GM21528 (cell line): ENCODE measurements around the gene KCNIP4.

Source experiments
- ATAC-seq: cut with Tn5 transposase; IDR thresholded peaks from one replicate; pipeline ENCODE4 v1.9.1; 2021; ENCODE audit warnings: mild to moderate bottlenecking, moderate library complexity; ENCODE audit not compliant: unreplicated experiment, low FRiP score

The KCNIP4 gene

DNA sequence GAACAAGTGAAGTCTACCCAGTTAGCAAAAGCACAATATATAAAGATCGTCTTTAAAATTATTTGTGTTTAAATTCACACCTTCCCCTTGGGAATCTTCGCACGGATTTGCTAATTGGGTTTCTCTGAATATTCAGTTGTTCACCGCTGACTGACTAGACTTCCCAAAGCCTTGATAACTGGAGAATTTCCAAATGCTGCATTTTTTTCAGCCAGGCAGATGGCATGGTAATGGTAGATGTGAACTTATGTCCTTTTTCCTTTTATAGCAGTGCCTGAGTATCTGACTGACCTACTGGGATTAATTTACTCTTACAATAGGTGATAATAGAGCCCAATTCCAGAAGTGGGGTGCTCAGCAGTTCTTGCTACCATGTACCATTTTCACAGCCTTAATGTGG, 700.2 kb downstream of the KCNIP4 start:
- ATAC-seq, result no peak

DNA sequence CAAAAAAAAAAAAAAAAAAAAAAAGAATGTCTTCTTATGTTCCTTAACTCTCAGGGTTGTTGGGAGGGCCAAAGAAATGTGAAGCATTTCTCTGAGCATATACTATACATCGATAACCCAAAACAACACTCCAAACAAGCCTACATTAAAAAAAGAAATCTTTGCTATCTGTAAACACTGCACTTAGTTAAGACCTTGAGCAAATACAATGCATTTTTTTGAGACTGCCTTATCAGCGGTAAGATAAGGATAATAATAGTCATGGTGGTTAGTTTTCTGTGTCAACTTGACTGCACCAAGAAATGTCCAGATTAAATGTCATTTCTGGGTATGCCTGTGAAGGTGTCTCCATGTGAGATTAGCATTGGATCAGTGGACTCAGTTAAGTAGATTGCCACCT, 706.4 kb downstream of the KCNIP4 start:
- ATAC-seq, result no peak

DNA sequence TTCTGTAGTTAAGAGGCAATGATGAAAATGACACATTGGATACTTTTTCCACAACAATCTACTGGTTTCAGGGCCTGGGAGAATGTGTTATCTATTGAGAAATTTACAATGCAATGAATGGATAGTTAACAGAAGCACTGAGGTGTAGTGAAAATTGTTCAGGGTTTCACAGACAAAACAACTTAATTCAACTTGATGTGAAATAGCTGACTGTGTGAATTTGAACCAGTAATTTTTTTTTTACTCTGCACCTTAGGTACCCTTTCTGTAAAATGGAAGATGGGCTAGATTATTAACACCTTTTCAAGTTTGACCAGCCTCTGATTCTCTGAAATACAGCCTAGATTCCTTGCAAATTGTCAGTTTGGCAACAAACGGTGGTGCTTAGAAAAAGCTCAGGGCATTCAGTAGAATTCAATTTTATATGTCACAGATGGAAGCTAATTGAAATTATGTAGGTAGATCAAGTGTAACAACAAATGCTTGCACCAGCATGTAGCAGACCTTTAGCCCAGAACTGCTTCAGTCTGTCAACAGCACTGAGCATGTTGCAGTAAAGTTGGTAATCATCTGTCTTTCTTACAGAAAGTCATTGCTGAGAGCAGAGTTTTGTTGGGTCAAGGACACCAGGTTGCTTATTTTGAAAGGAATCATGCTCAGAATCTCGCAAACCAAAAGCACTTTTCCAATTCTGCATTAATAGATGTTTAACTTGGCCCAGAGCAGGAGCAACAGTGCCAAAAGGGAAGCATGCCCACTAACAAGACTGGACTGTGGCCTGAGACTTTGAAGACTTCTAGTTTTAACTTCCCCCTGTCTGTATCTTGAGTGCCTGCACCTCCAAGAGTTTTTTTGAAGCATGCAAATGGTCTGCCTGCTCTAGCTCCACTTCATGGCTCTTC, 721.7 kb downstream of the KCNIP4 start:
- ATAC-seq, result no peak

DNA sequence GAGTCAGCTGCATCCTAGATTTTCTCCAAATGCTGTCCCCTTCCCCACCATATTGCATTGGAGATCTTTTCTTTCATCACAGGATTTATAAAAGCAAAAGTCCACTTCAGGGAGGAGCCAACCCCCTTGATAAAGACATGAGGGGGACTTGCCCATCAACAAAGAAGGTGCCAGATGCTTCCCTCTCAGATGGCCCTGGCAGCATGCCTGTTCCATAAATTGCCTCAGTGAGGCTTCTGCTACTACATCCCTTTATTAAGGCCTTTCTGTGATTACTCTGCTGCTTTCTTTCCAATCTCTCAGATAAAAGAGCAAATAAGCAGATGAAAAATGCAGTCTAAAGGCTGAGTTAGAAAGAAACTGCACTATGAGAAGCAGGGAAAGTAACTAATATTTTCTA, 736.7 kb downstream of the KCNIP4 start:
- no peak for ATAC-seq

- no peak for ATAC-seq
Measured at GRCh38 chr4:21209860-21210259, 738.7 kb downstream of the KCNIP4 start.

GRCh38 chr4:21205821-21206531, 742.6 kb downstream of the KCNIP4 start:
- no peak for ATAC-seq

DNA sequence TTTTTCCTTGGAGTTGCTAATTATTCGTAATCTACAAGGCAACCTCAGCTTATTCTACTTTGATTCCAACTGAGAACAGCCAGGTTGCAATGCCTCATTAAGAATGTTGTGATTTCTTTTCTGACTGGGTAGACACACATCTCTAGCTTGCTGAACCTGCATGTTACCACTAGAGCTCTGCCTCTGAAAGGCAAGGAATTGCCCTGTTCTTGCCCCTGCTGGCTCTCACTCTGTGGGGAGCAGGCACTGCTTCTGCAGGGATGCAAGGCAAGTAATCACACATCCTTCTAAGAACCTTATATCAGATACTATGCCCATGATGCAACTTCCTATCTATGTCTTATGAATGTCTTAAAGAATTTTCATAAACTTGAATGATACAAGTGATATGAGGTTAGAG, 745.2 kb downstream of the KCNIP4 start:
- no peak for ATAC-seq

DNA sequence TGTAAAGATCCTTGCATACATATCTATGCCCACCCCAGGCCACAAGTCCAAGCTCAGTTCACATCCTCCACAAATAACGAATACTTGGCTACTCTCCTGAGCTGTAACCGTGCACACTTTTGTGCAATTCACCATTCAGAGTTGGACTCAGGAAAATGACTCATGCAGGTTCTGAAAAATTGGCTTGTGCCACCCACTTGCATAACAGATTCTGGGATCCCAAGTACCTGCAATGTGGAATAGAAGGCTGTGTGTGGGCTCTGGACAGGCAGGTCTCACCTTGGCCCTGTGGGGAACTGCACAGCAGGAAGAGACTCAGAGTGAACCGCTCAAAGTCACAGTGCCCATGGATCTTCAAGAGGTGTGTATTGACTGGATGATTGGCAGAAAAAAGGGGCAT, 745.6 kb downstream of the KCNIP4 start:
- ATAC-seq, result no peak

GRCh38 chr4:21198683-21199082, 749.9 kb downstream of the KCNIP4 start:
- ATAC-seq, result no peak

DNA sequence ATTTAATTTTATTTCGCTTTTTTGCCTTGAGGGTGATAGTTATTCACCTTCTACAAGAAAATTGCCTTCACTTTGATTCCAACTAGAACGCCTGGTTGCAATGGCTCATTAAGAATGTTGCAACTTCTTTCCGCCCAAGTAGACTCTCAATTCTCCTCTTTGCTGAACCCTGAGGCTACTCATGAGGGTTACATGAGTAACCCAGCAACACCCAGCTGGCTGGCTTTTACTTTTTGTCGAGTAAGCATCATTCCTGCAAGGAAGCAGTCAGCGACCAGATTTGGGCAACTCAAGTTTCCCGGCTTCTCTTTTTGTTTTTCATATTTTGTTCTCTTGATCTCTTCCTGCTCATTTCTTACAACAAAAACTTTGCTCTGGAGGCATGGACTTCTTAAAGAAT, 752.9 kb downstream of the KCNIP4 start:
- ATAC-seq, result no peak

- ATAC-seq, result no peak
Measured at GRCh38 chr4:21192367-21192766, 756.2 kb downstream of the KCNIP4 start.

DNA sequence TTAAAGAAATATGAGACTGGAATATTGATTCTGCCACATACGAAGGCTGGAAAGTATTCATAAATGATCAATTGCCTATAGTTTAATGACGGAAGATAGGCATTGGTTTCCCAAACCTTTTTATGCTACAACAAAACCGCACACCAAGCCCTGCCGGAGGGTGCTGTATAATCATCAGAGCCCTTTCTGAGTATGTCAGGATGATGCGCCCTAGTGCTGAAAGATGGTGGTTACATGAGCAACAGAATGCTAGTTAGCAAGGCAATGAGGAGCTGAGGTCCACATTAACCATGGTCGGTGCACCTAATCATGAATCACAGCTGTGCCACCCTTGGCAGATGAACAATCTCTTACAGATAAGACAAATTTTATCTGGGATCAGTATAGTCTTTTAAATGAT, 757.3 kb downstream of the KCNIP4 start:
- ATAC-seq, result no peak

GRCh38 chr4:21184788-21185187, 763.8 kb downstream of the KCNIP4 start:
- no peak for ATAC-seq

DNA sequence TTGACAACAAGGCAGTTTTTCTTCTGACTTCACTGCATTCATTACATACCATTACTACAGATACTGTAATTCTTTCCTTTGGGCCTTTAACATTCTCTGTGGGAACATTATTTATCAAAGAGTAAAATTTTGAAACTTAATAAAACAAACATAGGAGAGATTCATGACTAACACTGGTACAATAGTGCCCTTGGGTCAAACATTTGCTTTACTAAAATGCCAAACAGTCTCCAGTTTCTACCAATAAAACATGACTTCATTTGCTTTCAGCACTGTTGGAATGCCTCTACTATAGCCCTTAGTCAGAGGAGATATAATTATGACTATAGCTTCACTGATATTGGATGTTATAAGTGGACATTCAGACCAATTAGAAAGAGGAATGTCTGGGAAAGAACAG, 766.9 kb downstream of the KCNIP4 start:
- ATAC-seq, result no peak

DNA sequence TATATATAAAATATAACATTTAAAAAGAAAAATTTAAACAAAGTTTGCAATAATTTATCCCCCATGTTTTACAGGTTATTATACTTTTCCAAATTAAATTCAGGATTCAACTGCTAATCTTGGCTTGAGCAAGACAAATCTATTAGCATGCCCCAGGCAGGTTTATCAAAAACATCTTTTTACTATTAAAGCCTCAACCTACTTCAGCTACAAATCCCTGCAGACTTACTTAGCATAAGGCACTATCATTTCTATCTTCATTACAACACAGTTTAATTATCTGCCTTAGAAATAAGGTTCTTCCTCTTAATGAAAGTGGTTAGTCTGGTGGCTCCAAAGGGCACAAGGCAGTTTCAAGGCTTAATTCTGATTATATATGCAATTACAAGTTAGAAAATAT, 770.7 kb downstream of the KCNIP4 start:
- no peak for ATAC-seq

GRCh38 chr4:21177092-21177491, 771.5 kb downstream of the KCNIP4 start:
- no peak for ATAC-seq

DNA sequence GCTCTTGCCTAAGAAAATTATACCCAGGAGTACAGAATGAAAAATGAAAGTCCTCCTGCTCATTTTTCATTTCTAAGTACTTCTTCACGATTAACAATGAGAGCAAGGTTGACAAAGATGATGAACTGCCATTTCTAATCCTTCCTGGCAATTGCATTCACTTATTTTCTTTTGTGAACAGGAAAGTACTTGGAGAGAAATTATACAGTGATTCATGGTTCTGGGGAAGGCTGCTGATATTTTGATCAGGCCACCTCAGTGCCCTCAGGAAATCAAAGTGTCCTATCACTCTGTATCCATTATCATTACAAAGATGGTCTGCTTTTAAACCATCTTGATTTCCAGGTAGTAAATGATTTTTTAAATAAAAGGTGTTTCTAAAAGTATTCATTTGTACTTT, 780.9 kb downstream of the KCNIP4 start:
- no peak for ATAC-seq

DNA sequence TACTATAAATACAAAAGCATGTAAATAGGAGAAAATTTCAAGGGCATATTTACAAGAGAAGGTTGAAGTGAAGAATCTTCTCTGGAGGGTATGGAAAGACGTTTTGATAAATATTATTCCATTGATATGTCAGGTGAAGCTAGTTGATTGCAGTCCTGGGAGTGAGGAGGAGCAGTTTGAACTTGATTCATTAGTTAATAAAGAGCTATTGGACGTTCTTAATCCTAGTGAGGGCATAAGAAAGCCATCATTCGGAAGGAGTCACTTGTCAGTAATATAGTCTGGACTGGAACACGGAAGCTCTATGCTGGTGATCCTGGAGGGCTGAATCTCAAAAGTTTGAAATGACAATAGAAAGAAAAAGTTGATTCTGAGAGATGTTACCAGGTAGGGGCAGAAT, 793.2 kb downstream of the KCNIP4 start:
- no peak for ATAC-seq

DNA sequence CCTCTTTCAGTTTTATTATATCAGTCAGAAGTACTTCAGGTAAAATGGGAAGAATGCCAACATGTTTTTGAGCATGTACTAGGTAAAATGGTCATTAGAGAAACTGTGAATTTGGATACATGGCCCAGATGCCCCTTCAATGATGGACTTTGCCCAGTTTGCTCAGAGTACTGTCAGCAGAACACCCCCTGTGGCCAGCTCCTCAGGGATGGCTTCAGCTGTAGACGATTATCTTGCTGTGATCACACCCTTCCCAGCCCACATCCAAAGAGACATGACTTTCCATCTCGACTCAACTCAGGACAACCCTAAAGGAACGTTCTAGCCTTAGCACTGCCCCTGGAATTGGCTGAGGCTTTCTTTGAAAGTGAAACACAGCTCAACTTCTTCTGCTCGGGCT, 809.2 kb downstream of the KCNIP4 start:
- no peak for ATAC-seq

GRCh38 chr4:21136051-21136630, 812.4 kb downstream of the KCNIP4 start:
- no peak for ATAC-seq

- ATAC-seq, result no peak
Measured at GRCh38 chr4:21134994-21135393, 813.6 kb downstream of the KCNIP4 start.

DNA sequence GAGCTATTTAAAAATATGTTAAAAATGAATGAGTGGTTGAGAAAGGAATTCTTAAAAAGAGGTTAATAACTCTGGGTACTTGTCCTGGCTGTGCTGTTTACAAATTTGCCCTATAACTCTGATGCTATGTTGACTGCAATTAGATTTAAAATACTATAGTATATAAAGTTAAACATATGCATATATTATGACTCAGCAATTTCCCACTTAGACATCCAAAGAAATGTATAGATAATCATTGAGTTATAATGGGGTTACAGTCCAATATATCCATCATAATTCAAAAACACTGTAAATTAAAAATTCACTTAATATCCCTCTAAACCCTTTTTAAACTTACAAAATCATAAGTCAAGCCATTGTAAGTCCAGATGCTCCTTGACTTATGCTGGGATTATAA, 818.0 kb downstream of the KCNIP4 start:
- no peak for ATAC-seq
